BE2C (cell line): ENCODE measurements around the gene ZNF804A.
A peak's percentile ranks its signal among the peaks of the same experiment; 100 is the strongest.

Experiments used
- DNase-seq: peaks from one replicate; pipeline ENCODE4 v3.0.0-alpha.2; 2020
- H3K27me3 ChIP-seq: fragments of 250-450 bp; sonication (Bioruptor Pico); 2 replicates; pipeline ENCODE4 v1.5.1; 2020; ENCODE audit warnings: mild to moderate bottlenecking
- H3K36me3 ChIP-seq: fragments of 250-450 bp; sonication (Bioruptor Pico); 2 replicates; pipeline ENCODE4 v1.5.1; 2020; ENCODE audit warnings: mild to moderate bottlenecking
- H3K4me1 ChIP-seq: fragments of 250-450 bp; sonication (Bioruptor Pico); 2 replicates; pipeline ENCODE4 v1.5.1; 2020
- H3K4me3 ChIP-seq: 2 replicates; pipeline ENCODE4 v1.5.1; 2011; ENCODE audit warnings: low read depth, low read length
- H3K9me3 ChIP-seq: fragments of 250-450 bp; sonication (Bioruptor Pico); 2 replicates; pipeline ENCODE4 v1.5.1; 2020
- CTCF ChIP-seq: IDR thresholded peaks from 2 replicates; pipeline ENCODE4 v1.5.1; 2012; ENCODE audit warnings: mild to moderate bottlenecking, low read depth, low read length

The ZNF804A gene

DNA sequence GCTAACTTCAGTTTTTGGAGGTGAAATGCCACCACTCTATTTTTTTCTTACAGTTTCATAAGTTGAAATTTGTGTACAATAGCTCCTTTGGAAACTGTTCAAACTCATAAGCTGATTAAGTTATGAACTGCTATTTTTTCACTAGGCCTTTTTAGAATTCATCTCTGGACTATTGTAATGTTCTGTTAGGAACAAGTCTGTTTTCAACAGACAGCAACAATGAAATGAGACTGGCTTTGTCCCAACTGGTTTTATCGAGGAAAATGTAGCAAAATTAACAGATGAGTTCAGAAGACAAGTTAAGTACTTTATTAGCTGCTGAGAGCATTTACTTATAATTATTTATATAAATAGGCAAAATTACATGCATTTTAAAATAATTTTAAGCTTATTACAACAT lies 310.6 kb downstream of the ZNF804A start:
- no peak for TF ChIP-seq CTCF
- no peaks in the 10 kb centered on the region for H3K36me3 ChIP-seq
- H3K9me3 ChIP-seq = no peaks in the 10 kb centered on the region
- no peaks in the 10 kb centered on the region for H3K4me1 ChIP-seq
- H3K4me3 ChIP-seq = no peak overlapping the region
- no peak for DNase-seq
- no peaks in the 10 kb centered on the region for H3K27me3 ChIP-seq

DNA sequence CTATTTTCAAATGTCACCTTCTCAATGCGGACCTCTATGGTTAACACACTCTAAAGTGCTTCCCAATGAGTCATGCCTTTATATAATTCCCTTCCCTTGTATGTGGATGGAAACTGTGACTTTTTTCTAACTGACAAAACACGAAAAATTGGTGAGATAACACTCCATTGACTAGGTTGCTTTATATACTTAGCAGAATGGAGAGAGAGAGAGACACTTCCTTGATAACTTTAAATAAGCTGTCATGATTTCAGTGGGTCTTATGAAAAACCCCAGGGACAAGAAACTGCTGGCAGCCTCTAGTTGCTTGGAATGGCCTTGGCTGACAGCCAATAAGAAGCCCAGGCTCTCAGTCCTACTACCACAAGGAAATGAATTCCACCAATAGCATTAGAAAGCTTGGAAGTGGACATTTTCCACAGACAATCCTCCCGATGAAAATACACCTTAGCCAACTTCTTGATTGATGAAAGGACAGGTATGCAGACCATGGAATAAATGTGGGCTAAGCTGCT lies 322.2 kb downstream of the ZNF804A start:
- Histone ChIP-seq H3K9me3 (no peaks in the 10 kb centered on the region), H3K36me3 (no peaks in the 10 kb centered on the region), H3K4me3 (no peak overlapping the region), H3K27me3 (no peaks in the 10 kb centered on the region), H3K4me1 (peaks cover 14% of the 10 kb centered on the region)
- peak; percentile 9 for DNase-seq
- no peak for TF ChIP-seq CTCF

DNA sequence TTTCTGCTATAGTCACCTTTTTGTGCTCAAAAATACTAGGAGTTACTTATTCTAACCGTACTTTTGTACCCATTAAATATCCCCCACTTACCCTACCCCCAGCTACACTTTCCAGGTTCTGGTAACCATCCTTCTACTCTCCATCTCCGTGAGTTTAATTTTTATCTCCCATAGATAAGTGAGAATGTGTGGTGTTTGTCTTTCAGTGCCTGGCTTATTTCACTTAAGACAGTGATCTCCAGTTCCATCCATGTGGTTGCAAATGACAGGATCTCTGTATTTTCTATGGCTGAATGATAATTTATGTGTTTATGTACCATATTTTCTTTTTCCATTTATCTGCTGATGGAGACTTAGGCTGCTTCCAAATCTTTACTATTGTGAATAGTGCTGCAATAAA lies 323.3 kb downstream of the ZNF804A start:
- peaks cover 14% of the 10 kb centered on the region for H3K4me1 ChIP-seq
- peak; percentile 12 for DNase-seq
- no peak overlapping the region for H3K4me3 ChIP-seq
- no peak for TF ChIP-seq CTCF
- H3K36me3 ChIP-seq = no peaks in the 10 kb centered on the region
- H3K9me3 ChIP-seq = no peaks in the 10 kb centered on the region
- H3K27me3 ChIP-seq = no peaks in the 10 kb centered on the region

DNA sequence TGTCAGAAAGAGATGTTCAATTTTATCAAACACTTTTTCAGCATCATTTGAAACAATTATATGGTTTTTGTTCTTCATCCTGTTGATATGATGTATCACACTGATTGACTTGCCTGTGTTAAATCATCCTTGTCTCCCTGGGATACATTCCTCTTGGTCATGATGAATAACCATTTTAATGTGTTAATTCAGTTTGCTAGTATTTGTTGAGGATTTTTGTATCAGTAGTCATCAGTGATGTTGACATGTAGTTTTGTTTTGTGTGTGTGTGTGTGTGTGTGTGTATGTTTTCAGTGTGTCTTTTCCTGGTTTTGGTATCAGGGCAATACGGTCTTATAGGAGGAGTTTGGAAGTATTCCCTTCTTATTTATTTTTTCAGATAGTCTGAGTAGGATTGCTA lies 325.4 kb downstream of the ZNF804A start:
- no peak for TF ChIP-seq CTCF
- H3K9me3 ChIP-seq = no peaks in the 10 kb centered on the region
- DNase-seq = no peak

GRCh38 chr2:184927040-184927439 lies 328.7 kb downstream of the ZNF804A start:
- Histone ChIP-seq H3K4me3 (no peak overlapping the region), H3K4me1 (peaks cover 7% of the 10 kb centered on the region; the same call in 1 of the 2 replicates), H3K9me3 (no peaks in the 10 kb centered on the region), H3K36me3 (no peaks in the 10 kb centered on the region), H3K27me3 (no peaks in the 10 kb centered on the region)
- DNase-seq = peak; percentile 8
- peak; percentile 10; the same call in 1 of the 2 replicates for TF ChIP-seq CTCF

More for the DNA sequence above, 325.4 kb downstream of the ZNF804A start:
- no peak overlapping the region for H3K4me3 ChIP-seq
- H3K27me3 ChIP-seq = no peaks in the 10 kb centered on the region
- peaks cover 14% of the 10 kb centered on the region for H3K4me1 ChIP-seq
- H3K36me3 ChIP-seq = no peaks in the 10 kb centered on the region

DNA sequence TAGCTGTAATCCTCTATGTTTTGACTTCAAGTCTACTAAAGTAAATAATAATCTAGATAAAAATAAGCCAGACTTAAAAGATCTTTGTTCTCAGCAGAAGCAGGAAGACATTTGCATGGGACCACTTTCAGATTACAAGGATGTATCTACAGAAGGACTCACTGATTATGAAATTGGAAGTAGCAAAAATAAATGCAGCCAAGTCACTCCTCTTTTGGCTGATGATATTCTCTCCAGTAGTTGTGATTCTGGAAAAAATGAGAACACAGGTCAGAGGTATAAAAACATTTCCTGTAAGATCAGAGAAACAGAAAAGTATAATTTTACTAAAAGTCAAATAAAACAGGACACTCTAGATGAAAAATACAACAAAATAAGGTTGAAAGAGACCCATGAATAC lies 338.4 kb downstream of the ZNF804A start:
- H3K27me3 ChIP-seq = no peaks in the 10 kb centered on the region
- TF ChIP-seq CTCF = no peak
- H3K4me1 ChIP-seq = no peaks in the 10 kb centered on the region
- no peaks in the 10 kb centered on the region for H3K9me3 ChIP-seq
- DNase-seq = no peak
- H3K4me3 ChIP-seq = no peak overlapping the region
- H3K36me3 ChIP-seq = no peaks in the 10 kb centered on the region; the same call in none of the 2 replicates
